ENCODE data around the gene AKAP4. TPM values are rescaled to one million over a fixed set of nuclear protein-coding genes. Genes with fewer than 3 reads are reported as not detected.

AKAP4 gene
- total and polyA plus RNA-seq, 10 donors = not detected

DNA sequence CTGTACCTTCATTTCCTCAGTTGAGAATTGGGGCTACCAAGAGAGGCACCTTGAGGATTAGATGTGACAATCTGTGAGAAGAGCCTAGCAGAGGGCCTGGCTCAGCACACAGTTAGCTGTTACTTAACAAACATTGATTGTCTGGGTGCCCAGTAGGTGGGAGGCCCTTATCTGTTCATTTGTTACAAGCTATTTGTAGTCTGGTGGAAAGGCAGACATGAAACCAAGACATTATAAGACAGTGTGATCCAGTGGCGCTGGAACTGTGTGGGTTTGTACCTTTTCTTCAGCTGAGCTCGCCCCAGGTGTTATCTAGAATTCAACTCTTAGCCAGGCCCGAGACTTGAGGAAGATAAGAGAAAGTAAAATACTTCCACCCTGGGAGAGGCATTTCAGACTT lies 16.9 kb downstream of the AKAP4 start:
- no peak overlapping the region for H3K27ac ChIP-seq
- WGBS, 5 donors = 57 to 100% (median 82%) methylated on average over 2 to 3 of the region's 3 CpGs
- H3K27me3 ChIP-seq (replicated peaks in 1 of 7) = no peaks in the 10 kb centered on the region
- intact Hi-C loops (cut with DNase I; ENCODE audit: low total_unique reads) = no loop called here
- no peaks in the 10 kb centered on the region for H3K4me1 ChIP-seq
- H3K36me3 ChIP-seq = no peaks in the 10 kb centered on the region
- TF ChIP-seq, protein P1, sequence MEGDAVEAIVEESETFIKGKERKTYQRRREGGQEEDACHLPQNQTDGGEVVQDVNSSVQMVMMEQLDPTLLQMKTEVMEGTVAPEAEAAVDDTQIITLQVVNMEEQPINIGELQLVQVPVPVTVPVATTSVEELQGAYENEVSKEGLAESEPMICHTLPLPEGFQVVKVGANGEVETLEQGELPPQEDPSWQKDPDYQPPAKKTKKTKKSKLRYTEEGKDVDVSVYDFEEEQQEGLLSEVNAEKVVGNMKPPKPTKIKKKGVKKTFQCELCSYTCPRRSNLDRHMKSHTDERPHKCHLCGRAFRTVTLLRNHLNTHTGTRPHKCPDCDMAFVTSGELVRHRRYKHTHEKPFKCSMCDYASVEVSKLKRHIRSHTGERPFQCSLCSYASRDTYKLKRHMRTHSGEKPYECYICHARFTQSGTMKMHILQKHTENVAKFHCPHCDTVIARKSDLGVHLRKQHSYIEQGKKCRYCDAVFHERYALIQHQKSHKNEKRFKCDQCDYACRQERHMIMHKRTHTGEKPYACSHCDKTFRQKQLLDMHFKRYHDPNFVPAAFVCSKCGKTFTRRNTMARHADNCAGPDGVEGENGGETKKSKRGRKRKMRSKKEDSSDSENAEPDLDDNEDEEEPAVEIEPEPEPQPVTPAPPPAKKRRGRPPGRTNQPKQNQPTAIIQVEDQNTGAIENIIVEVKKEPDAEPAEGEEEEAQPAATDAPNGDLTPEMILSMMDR (IDR thresholded peaks at IDR 0.05 in 8 of 11, conservative IDR thresholded peaks at IDR 0.05 in 3 of 11) = no peak
- TF ChIP-seq POLR2AphosphoS5 (IDR thresholded peaks at IDR 0.05) (no peak), POLR2A (IDR thresholded peaks at IDR 0.05) (no peak)
- H3K9me3 ChIP-seq = no peaks in the 10 kb centered on the region
- DNase-seq = no peak
- no peak overlapping the region for H3K4me3 ChIP-seq

DNA sequence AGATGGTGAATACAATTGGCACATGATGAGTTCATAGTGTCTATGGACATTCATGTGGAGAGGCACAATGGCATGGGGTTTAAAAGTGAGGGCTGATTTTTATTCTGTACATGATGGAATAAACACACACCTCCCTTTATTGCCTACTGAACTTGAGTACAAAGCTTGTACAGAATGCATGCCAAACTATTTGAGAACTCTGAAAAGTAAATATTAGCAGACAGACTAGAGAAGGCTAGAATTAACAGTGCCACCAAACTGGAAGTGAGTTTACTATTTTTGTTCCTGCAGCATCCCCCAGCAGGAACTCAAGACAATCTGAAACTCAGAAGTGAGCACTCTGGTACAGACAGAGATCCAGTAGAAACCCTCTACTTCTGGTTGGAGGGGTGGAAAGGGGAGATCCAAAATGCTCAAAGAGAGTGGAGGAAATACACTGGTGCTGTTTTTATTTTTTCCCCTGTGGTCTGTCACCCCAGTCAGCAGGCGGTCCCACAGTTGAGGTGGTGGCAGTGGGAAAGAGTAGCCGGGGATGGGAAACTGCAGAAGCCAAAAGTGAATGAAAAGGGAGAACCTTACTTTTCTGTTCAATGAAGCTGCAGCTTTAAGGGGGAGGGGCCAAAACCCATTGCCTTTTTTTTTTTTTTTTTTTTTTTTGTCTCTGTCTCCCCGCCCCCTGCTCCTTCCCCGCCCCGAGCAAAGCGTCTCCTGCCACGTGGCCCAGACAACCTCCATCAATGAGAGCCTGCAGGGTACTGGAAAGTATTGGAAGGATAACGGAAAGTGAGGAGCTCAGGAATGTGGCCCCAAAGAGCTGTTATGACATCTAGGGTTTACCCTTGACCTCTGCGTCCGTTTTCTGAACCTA lies 20.5 kb downstream of the AKAP4 start:
- no peaks in the 10 kb centered on the region for H3K9me3 ChIP-seq
- no peak overlapping the region for H3K4me3 ChIP-seq
- TF ChIP-seq POLR2AphosphoS5 (IDR thresholded peaks at IDR 0.05) (no peak), POLR2A (IDR thresholded peaks at IDR 0.05) (no peak)
- TF ChIP-seq, protein P1 (IDR thresholded peaks at IDR 0.05 in 8 of 11, conservative IDR thresholded peaks at IDR 0.05 in 3 of 11) = no peak
- H3K4me1 ChIP-seq = no peaks in the 10 kb centered on the region
- no peak for DNase-seq
- no peak overlapping the region for H3K27ac ChIP-seq
- 49 to 74% (median 55%) methylated on average over 9 to 10 of the region's 10 CpGs for WGBS, 5 donors
- intact Hi-C loops (cut with DNase I; ENCODE audit: low total_unique reads) = no loop called here
- H3K27me3 ChIP-seq (replicated peaks in 1 of 7) = no peaks in the 10 kb centered on the region
- H3K36me3 ChIP-seq = no peaks in the 10 kb centered on the region

DNA sequence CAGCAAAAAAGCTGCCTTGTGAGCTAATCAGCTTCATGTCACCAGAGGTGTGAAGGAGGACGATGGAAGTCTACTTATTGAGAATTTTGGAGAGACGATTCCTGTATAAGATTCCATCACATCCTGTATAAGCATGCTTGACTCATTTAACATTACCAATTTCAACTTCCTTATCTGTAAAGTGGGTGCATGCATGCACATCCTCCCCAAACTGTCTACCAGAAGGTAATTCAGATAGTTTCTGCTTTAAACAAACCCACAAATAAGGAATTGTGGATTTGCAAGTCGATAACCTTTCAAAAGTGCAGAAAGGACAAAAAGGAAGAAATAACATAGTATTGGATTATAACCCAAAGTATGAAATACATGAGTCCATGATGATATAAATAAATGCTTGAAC lies 31.1 kb downstream of the AKAP4 start:
- Histone ChIP-seq H3K27ac (no peak overlapping the region), H3K4me3 (no peak overlapping the region), H3K36me3 (no peaks in the 10 kb centered on the region), H3K4me1 (no peaks in the 10 kb centered on the region), H3K27me3 (replicated peaks in 1 of 7) (peaks cover 0 to 14% (median 0%) of the 10 kb centered on the region in 7 donors), H3K9me3 (no peaks in the 10 kb centered on the region)
- no peak for TF ChIP-seq POLR2A (IDR thresholded peaks at IDR 0.05)
- TF ChIP-seq, protein P1 (IDR thresholded peaks at IDR 0.05 in 8 of 11, conservative IDR thresholded peaks at IDR 0.05 in 3 of 11) = no peak
- TF ChIP-seq POLR2AphosphoS5 (IDR thresholded peaks at IDR 0.05) = no peak
- no peak for DNase-seq
- intact Hi-C loops (cut with DNase I; ENCODE audit: low total_unique reads) = no loop called here
- WGBS, 5 donors = 70 to 88% (median 77%) methylated on average over 3 of the region's 3 CpGs

DNA sequence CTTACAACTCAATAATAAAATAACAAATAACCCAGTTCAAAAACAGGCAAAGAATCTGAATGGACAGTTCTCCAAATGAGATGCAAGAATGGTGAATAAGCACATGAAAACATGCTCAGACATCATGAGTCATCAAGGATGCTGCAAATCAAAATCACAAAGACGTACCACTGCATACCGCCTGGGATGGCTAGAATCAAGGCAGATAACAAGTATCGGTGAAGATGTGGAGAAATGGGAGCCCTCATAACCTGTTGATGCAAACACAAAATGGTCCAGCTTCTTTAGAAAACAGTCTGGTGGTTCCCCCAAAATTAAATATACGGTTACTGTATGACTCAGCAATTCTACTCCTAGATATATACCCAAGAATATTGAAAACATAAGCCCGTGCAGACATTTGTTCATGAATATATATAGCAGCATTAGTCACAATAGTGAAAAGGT lies 32.5 kb downstream of the AKAP4 start:
- Histone ChIP-seq H3K9me3 (no peaks in the 10 kb centered on the region), H3K4me3 (no peak overlapping the region), H3K27ac (no peak overlapping the region), H3K36me3 (no peaks in the 10 kb centered on the region), H3K4me1 (no peaks in the 10 kb centered on the region), H3K27me3 (replicated peaks in 1 of 7) (peaks cover 0 to 14% (median 0%) of the 10 kb centered on the region in 7 donors)
- intact Hi-C loops (cut with DNase I; ENCODE audit: low total_unique reads) = no loop called here
- TF ChIP-seq POLR2AphosphoS5 (IDR thresholded peaks at IDR 0.05) = no peak
- TF ChIP-seq, protein P1 (IDR thresholded peaks at IDR 0.05 in 8 of 11, conservative IDR thresholded peaks at IDR 0.05 in 3 of 11) = no peak
- TF ChIP-seq POLR2A (IDR thresholded peaks at IDR 0.05) = no peak
- 40 to 63% (median 52%) methylated on average over 5 of the region's 5 CpGs for WGBS, 5 donors
- no peak for DNase-seq

Data from spleen (tissue), 11 donors.